LNCaP clone FGC (cell line): ENCODE measurements around the gene EPB41L4A.
A peak's percentile ranks its signal among the peaks of the same experiment; 100 is the strongest.
"Not testable (repeated sequence)": the region's sequence is repeated elsewhere in the genome, so short reads cannot be mapped to it uniquely, and the experiment has no call there.

Source experiments
- DNase-seq: peaks from one replicate; pipeline ENCODE4 v3.0.0-alpha.2; 2011; ENCODE audit warnings: low read depth
- H3K4me3 ChIP-seq: 2 replicates; pipeline ENCODE4 v1.5.1; 2011; ENCODE audit warnings: mild to moderate bottlenecking, low read depth, low read length, control low read depth
- TF ChIP-seq, protein P1 (sequence below): IDR thresholded peaks from 2 replicates; pipeline ENCODE4 v1.5.1; 2012; ENCODE audit warnings: mild to moderate bottlenecking; ENCODE audit not compliant: control insufficient read depth, insufficient read depth; ENCODE audit errors: extremely low read depth

Gene EPB41L4A

DNA sequence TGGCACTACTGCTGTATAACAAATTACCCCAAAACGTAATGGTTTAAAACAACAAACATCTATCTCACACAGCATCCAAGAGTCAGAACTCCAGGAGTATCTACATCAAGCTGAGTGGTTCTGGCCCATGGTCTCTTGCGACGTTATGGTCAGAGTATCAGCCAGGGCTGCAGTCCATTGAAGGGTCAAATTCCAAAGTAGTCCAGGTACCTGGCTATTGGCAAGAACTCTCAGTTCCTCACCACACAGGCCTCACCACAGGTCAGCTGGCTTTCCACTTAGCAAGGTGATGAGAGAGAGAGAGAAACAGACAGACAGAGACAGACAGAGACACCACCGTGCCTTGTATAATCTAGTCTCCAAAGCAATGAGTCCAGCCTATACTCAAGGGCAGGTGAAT is 22.6 kb downstream of the EPB41L4A start:
- TF ChIP-seq, protein P1, sequence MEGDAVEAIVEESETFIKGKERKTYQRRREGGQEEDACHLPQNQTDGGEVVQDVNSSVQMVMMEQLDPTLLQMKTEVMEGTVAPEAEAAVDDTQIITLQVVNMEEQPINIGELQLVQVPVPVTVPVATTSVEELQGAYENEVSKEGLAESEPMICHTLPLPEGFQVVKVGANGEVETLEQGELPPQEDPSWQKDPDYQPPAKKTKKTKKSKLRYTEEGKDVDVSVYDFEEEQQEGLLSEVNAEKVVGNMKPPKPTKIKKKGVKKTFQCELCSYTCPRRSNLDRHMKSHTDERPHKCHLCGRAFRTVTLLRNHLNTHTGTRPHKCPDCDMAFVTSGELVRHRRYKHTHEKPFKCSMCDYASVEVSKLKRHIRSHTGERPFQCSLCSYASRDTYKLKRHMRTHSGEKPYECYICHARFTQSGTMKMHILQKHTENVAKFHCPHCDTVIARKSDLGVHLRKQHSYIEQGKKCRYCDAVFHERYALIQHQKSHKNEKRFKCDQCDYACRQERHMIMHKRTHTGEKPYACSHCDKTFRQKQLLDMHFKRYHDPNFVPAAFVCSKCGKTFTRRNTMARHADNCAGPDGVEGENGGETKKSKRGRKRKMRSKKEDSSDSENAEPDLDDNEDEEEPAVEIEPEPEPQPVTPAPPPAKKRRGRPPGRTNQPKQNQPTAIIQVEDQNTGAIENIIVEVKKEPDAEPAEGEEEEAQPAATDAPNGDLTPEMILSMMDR: no peak
- no peak for DNase-seq
- no peak overlapping the region for H3K4me3 ChIP-seq

DNA sequence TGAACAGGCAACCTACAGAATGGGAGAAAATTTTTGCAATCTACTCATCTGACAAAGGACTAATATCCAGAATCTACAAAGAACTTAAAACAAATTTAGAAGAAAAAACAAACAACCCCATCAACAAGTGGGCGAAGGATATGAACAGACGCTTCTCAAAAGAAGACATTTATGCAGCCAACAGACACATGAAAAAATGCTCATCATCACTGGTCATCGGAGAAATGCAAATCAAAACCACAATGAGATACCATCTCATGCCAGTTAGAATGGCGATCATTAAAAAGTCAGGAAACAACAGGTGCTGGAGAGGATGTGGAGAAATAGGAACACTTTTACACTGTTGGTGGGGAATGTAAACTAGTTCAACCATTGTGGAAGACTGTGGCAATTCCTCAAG is 23.8 kb downstream of the EPB41L4A start:
- not testable (repeated sequence) for DNase-seq, H3K4me3 ChIP-seq

DNA sequence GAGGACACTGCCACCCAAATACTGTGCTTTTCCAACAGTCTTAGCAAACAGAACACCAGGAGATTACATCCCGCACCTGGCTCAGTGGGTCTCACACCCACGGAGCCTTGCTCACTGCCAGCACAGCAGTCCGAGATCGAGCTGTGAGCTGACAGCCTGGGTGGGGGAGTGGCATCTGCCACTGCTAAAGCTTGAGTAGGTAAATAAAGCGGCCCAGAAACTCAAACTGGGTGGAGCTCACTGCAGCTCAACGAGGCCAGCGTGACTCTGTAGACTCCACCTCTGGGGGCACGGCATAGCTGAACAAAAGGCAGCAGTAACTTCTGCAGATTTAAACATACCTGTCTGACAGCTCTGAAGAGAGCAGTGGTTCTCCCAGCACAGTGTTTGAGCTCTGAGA is 28.8 kb downstream of the EPB41L4A start:
- H3K4me3 ChIP-seq: peak overlapping the region; percentile 5; the same call in 1 of the 2 replicates
- DNase-seq: peak; percentile 38
- TF ChIP-seq, protein P1: no peak

DNA sequence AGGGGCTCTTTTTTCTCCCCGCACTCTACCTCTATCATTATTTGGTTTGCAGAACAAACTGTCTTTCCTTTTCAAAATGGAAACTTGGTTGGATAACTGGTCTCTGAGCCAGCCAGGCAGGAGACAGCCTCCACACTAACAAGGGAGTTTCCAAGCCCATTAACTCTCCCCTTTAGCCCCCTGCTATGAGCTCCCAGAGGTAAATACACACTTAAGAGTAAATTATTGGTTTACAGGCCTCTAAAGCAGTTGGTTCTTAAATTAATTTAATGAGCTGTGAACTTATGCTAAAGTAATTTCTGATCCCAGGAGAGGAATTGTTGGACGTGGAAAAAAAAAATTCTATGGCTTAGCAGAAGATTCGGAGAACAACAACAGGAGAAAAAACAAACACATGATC is 30.3 kb downstream of the EPB41L4A start:
- TF ChIP-seq, protein P1: no peak
- no peak for DNase-seq
- no peak overlapping the region for H3K4me3 ChIP-seq

DNA sequence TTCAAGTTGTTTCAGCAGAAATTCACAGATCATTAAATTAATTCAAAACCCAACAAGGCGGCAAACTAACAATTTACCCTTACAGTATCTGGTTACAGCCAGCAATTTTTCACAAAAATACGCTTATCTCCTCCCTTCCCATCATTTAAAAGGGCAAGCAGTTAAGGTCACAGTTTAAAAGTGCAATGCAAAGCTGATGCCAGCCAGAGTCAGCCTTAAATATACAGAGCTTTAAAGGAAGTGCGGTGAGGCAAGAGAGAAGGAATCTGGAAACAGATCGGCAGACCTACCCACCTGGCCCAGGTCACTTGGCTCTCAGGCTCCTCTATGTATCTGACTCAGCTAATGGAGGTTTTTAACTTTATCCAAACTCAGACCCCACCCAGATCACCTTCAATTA is 31.0 kb downstream of the EPB41L4A start:
- TF ChIP-seq, protein P1: no peak
- DNase-seq: no peak
- no peak overlapping the region for H3K4me3 ChIP-seq

DNA sequence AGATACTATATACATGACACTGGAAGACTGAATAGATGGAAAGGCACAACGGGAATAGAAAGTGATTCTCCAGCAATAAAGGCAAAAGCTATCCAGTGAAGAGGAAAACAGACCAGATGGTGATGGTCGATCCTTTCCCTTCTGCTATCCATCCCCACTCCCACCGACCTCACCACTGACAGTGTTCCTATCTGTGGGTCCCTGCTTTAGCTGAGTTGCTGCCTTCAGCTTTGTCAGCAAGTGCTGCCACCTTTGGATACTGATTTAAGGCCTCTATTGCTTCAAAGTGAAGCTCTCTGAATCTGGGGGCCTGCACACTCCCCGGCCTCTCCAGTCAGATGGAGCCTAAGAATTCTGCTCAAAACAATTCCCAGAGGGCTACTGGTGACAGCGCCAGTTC is 32.3 kb downstream of the EPB41L4A start:
- no peak for DNase-seq
- TF ChIP-seq, protein P1: no peak
- H3K4me3 ChIP-seq: no peak overlapping the region

DNA sequence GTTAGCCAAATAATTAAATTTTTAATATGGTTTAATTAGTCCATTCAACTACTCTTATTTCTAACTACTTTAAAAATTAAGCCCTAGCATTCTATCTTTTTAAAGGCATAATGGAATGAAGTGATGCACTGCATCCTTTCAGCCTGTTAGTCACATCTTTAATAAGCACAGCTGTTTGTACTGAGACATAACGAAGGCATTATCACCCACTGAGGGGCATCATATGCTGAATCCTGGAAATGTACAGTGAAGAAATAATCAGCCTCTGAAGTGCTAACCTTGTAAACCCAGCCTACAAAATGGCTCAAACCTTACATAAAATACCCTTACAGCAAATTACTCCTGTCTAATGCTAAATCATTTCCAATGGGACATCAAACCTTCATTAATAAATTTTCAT is 33.1 kb downstream of the EPB41L4A start:
- no peak for DNase-seq
- no peak overlapping the region for H3K4me3 ChIP-seq
- TF ChIP-seq, protein P1: no peak
